Measurements from ENCODE around the gene NT5C3B.

Gene NT5C3B

GRCh38 chr17:41810659-41811548 lies 25.1 kb downstream of the NT5C3B start:
- DNase-seq (ENCODE audit: low spot score) = no peak

GRCh38 chr17:41806685-41807445 lies 29.2 kb downstream of the NT5C3B start:
- DNase-seq (ENCODE audit: low spot score) = no peak

GRCh38 chr17:41803049-41804020 lies 32.7 kb downstream of the NT5C3B start:
- no peak for DNase-seq (ENCODE audit: low spot score)

- peak; percentile 65 for DNase-seq (ENCODE audit: low spot score)
These were observed 34.4 kb downstream of the NT5C3B start for GRCh38 chr17:41801374-41802271.

GRCh38 chr17:41800601-41801373 lies 35.2 kb downstream of the NT5C3B start:
- no peak for DNase-seq (ENCODE audit: low spot score)

- no peak for DNase-seq (ENCODE audit: low spot score)
These were observed 36.7 kb downstream of the NT5C3B start for GRCh38 chr17:41799366-41799765.

- no peak for DNase-seq (ENCODE audit: low spot score)
These were observed 38.7 kb downstream of the NT5C3B start for GRCh38 chr17:41797377-41797776.

GRCh38 chr17:41796121-41796895 lies 39.7 kb downstream of the NT5C3B start:
- DNase-seq (ENCODE audit: low spot score) = no peak

GRCh38 chr17:41794540-41794975 lies 41.5 kb downstream of the NT5C3B start:
- no peak for DNase-seq (ENCODE audit: low spot score)

GRCh38 chr17:41793784-41794539 lies 42.1 kb downstream of the NT5C3B start:
- no peak for DNase-seq (ENCODE audit: low spot score)

- no peak for DNase-seq (ENCODE audit: low spot score)
These were observed 42.9 kb downstream of the NT5C3B start for GRCh38 chr17:41792845-41793783.

- no peak for DNase-seq (ENCODE audit: low spot score)
These were observed 49.0 kb downstream of the NT5C3B start for GRCh38 chr17:41787021-41787418.

- peak; percentile 89 for DNase-seq (ENCODE audit: low spot score)
These were observed 49.6 kb downstream of the NT5C3B start, which contains the start of gene JUP for GRCh38 chr17:41786227-41787020. JUP (minus strand) TSS chr17:41786711; CDS start chr17:41771854, 14,857 bp downstream.

GRCh38 chr17:41785859-41786226 lies 50.2 kb downstream of the NT5C3B start:
- no peak for DNase-seq (ENCODE audit: low spot score)

- no peak for DNase-seq (ENCODE audit: low spot score)
These were observed 50.8 kb downstream of the NT5C3B start for GRCh38 chr17:41785091-41785858.

All from activated CD4-positive, alpha-beta T cell treated with anti-CD3 and anti-CD28 coated beads, Interleukin-2, Interleukin-4, amounts not matched to agents 100 ng/mL and 50 ng/mL, durations not matched to agents 16 hours and 8 hours (primary cell).